ENCODE measurements around the gene IL1RAP.

The IL1RAP gene

GRCh38 chr3:190491533-190492054 is 22.3 kb upstream of the IL1RAP start:
- no peak overlapping the region for H3K4me3 ChIP-seq (ENCODE audit: low read depth, low read length)
- TF ChIP-seq, protein P1, sequence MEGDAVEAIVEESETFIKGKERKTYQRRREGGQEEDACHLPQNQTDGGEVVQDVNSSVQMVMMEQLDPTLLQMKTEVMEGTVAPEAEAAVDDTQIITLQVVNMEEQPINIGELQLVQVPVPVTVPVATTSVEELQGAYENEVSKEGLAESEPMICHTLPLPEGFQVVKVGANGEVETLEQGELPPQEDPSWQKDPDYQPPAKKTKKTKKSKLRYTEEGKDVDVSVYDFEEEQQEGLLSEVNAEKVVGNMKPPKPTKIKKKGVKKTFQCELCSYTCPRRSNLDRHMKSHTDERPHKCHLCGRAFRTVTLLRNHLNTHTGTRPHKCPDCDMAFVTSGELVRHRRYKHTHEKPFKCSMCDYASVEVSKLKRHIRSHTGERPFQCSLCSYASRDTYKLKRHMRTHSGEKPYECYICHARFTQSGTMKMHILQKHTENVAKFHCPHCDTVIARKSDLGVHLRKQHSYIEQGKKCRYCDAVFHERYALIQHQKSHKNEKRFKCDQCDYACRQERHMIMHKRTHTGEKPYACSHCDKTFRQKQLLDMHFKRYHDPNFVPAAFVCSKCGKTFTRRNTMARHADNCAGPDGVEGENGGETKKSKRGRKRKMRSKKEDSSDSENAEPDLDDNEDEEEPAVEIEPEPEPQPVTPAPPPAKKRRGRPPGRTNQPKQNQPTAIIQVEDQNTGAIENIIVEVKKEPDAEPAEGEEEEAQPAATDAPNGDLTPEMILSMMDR (IDR thresholded peaks at IDR 0.05; ENCODE audit: low read depth, low read length): no peak

DNA sequence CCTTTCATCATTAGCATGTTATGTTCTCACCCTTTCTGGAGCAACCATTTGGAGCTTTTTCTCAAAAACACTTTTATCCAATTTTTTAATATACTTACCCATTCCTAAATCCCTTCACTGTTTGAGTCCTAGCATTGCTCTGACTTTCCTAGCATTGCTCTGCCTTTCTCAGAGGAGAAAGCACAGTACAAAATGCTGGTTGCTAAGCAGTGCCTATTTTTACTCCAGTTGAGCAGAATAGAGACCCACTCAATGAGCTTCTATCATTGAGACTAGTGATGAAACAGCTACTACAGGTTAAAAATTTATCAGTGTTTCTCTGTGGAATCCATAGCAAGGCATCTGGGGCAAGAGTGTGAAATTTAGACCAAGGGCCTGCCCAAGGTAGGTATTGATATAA is 21.8 kb upstream of the IL1RAP start:
- TF ChIP-seq, protein P1 (IDR thresholded peaks at IDR 0.05; ENCODE audit: low read depth, low read length): no peak
- no peak overlapping the region for H3K4me3 ChIP-seq (ENCODE audit: low read depth, low read length)

DNA sequence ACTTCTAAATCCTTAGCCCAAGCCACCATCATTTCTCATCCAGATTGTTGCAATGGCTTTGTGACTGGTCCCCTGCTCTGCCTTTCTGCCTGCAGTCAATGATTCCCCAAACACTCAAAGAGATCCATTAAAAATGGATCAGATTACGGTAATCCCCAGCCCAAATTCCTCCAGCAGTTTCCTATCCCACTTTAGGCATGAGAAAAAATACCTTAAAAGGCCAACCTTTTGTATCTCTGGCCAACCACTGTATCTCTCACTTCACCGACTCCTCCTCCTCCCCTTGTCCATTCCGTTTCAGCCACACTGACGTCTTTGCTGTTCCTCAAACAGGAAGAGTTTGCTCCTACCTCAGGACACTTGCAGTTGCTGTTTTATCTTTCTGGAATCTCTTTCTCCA is 20.9 kb upstream of the IL1RAP start:
- TF ChIP-seq, protein P1 (IDR thresholded peaks at IDR 0.05; ENCODE audit: low read depth, low read length): no peak
- H3K4me3 ChIP-seq (ENCODE audit: low read depth, low read length): no peak overlapping the region

GRCh38 chr3:190494907-190495306 is 19.0 kb upstream of the IL1RAP start:
- TF ChIP-seq, protein P1 (IDR thresholded peaks at IDR 0.05; ENCODE audit: low read depth, low read length): no peak
- H3K4me3 ChIP-seq (ENCODE audit: low read depth, low read length): no peak overlapping the region

GRCh38 chr3:190495354-190495753 is 18.5 kb upstream of the IL1RAP start:
- TF ChIP-seq, protein P1 (IDR thresholded peaks at IDR 0.05; ENCODE audit: low read depth, low read length): no peak
- no peak overlapping the region for H3K4me3 ChIP-seq (ENCODE audit: low read depth, low read length)

DNA sequence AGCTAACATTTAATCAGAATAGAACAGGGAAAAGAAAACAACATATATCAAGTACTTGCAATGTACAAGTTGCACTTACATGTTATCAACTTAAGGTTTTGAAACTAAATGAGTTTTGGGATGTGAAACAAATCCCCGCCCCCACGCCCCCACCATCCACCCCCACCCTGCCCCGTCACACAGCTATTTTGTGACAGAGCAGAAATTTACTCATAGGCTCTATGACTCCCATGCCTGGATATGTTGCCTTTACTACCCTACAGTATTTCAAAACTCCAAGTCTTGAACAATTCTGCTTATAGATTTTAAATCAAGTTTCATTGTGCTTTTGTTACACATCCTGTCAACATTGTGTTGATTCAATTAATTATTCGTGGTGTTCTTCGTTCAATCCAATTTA is 18.1 kb upstream of the IL1RAP start:
- no peak overlapping the region for H3K4me3 ChIP-seq (ENCODE audit: low read depth, low read length)
- TF ChIP-seq, protein P1 (IDR thresholded peaks at IDR 0.05; ENCODE audit: low read depth, low read length): no peak

DNA sequence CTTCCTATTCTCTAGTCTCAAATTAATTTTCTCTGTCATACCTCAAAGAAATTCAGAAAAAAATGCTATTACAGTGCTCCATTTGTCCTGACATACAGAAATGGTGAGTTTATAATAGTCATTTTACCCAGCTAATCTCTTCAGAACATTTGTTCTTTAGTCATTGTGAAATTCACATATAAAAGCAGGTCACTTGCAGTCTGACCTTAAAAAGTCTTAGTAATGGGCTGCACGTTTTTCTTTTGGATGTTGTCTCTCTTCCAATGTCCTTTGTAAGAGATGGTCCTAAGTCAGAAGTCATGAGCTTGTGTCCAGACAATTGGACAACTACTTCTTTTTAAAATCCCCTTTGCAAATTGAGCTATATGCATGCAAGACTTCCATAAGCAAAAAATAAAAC is 17.0 kb upstream of the IL1RAP start:
- TF ChIP-seq, protein P1 (IDR thresholded peaks at IDR 0.05; ENCODE audit: low read depth, low read length): no peak
- H3K4me3 ChIP-seq (ENCODE audit: low read depth, low read length): no peak overlapping the region

Data from WI38 (cell line).